ENCODE data around the gene HOMEZ. TPM values are rescaled to one million over a fixed set of nuclear protein-coding genes. Genes with fewer than 3 reads are reported as not detected.

HOMEZ gene
- total RNA-seq, 1 donor from 2014 or later = 7.9 TPM

DNA sequence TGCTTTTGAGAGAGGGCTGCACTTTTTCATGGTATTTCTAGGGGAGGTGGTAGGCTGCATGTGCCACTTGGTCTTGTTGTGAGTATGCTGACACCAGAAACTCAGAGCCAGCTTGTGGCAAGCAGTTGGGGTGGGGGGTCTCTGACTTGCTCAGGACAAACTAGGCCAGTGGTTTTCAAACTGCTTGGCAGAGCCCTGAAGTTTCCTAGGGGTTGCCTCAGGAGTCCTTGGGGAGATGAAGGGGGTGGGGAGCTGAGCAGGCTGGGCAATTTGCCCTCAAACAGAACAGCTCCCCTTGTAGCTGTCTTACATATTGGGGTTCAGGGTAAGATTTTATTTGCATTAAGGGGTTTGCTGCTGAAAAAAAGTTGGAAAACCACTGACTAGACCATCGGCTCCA lies 24.6 kb upstream of the HOMEZ start:
- ATAC-seq (no peak), DNase-seq (no peak)
- intact Hi-C loops (cut with micrococcal nuclease) = no loop called here

GRCh38 chr14:23308721-23309445 lies 23.0 kb upstream of the HOMEZ start:
- intact Hi-C loops (cut with micrococcal nuclease) = no loop called here
- no peak for ATAC-seq
- no peak for DNase-seq

GRCh38 chr14:23307687-23308644 lies 22.0 kb upstream of the HOMEZ start:
- ATAC-seq (no peak), DNase-seq (no peak)
- intact Hi-C loops (cut with micrococcal nuclease) = no loop called here

DNA sequence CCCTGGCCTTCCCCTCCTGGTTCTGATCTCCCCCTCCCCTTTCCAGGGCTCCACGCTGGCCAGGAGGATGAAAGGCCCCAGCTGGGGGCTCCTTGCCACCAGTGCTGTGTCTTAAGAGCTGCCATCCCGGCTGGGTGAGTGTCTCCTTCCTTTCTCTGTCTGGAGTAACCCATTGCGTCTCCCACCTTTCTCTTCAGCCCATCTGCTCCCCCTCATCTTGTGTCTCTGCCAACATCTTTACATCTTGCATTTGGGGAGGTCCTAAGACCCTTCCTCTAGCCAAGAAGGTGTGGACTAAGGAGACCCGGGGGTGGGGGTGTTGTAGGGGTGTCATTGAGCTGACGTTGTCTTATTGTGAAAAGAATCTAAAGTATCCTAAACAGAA lies 21.2 kb upstream of the HOMEZ start:
- DNase-seq (no peak), ATAC-seq (no peak)
- intact Hi-C loops (cut with micrococcal nuclease) = no loop called here

GRCh38 chr14:23306412-23307145 lies 20.6 kb upstream of the HOMEZ start, which contains the start of gene BCL2L2:
BCL2L2 (plus strand) TSS chr14:23306833; CDS start chr14:23307768, 935 bp downstream.
- ATAC-seq = peak; percentile 70
- intact Hi-C loops (cut with micrococcal nuclease) = no loop called here

GRCh38 chr14:23302290-23303225 lies 16.6 kb upstream of the HOMEZ start, which contains the start of gene PPP1R3E:
PPP1R3E (minus strand) TSS chr14:23302859; CDS start chr14:23302576, 283 bp downstream.
- ATAC-seq (peak; percentile 45), DNase-seq (peak; percentile 82)
- intact Hi-C loops (cut with micrococcal nuclease) = no loop called here

More at GRCh38 chr14:23306412-23307145, 20.6 kb upstream of the HOMEZ start, which contains the start of gene BCL2L2:
- DNase-seq = peak; percentile 96

DNA sequence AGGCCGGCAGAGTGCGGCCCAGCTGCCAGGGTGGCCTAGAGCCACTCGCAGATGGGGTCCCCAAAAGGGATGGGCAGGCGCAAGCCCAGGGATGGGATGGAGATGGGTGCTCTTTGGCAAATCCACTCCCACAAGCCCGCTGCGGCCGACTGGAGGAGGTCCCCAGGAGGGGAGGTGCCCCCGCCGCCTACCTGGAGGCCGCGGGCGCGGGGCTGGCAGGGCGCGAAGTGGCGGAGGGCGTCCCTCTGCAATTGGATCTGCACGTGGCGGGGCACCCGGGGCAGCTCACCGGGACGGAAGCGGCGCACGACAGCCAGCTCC lies 16.0 kb upstream of the HOMEZ start:
- no peak for DNase-seq
- intact Hi-C loops (cut with micrococcal nuclease) = no loop called here
- ATAC-seq = peak; percentile 8

DNA sequence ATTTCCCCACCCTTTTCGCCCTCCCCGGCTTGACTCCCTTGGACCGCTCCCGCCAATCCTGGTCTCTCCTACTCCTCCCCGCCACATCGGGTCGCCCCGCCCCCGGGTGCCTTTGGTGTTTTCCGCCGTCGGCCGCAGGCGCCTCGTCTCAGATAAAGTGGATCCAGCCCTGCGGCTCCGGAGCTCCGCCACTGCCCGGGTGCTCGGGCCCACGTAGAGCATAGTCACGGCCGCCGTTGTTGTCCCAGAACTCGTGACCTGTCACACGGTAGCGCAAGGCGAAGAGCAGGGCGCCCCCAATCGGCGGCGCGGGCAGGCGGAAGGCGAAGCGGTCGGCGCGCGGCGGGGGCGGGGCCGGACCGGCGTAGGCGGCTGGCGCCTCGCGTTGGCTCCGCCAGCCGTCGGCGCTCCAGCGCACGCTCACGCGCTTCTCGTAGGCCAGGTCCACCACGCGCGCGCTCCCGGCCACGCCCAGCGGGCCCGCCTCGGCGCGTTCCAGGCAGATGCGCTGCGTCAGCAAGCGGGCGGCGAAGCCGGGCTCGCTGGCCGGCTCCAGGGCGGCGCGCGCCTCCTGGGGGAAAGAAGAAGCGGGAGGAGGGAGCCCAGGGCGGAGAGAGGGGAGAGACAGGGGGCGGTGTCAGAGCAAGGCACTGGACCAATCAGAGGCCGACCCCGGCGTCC lies 15.5 kb upstream of the HOMEZ start:
- intact Hi-C loops (cut with micrococcal nuclease) = no loop called here
- peak; percentile 84 for ATAC-seq
- peak; percentile 100 for DNase-seq

- ATAC-seq = peak; percentile 54
- intact Hi-C loops (cut with micrococcal nuclease) = no loop called here
- peak; percentile 82 for DNase-seq
Observed at GRCh38 chr14:23300687-23301223, 14.8 kb upstream of the HOMEZ start.

- DNase-seq = no peak
- no peak for ATAC-seq
- intact Hi-C loops (cut with micrococcal nuclease) = no loop called here
Observed at GRCh38 chr14:23299986-23300686, 14.2 kb upstream of the HOMEZ start.

DNA sequence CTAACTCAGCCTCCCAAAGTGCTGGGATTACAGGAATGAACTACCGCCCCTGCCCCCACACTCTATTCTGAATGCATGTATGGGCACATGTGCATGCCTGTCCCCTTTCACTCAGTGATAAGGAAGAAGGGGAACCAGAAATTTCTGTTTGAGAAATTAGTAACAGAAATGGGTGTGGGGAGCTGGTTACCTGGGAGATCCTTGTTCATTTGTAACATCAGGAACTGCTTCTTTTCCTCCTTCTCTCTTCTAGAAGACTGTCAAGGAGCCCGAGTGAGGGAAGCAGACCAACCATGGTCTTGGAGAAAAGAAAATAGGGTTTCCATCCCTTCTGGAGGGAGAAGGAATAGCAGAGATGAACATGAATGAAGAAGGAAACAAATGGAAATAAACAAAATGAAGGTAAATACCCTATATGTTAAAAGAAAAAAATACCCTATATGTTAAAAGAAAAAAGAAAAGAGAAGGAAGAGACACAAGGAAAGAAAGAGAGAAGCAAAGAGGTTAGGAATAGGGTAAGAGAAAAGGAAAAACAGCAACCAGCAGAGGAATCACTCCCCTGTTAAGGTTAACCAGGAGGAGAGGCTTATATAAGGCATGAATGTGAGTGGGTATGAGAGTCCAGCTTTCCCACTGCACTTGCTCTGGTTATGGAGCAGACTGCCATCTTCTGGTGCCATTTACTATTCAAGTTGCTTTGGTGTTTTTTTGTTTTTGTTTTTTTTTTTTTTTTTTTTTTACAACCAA lies 13.5 kb upstream of the HOMEZ start:
- intact Hi-C loops (cut with micrococcal nuclease) = no loop called here

GRCh38 chr14:23297611-23298277 lies 11.8 kb upstream of the HOMEZ start:
- DNase-seq = no peak
- no peak for ATAC-seq
- intact Hi-C loops (cut with micrococcal nuclease) = no loop called here

More for the DNA sequence above, 13.5 kb upstream of the HOMEZ start:
- DNase-seq (no peak), ATAC-seq (no peak)

- intact Hi-C loops (cut with micrococcal nuclease) = no loop called here
- ATAC-seq (no peak), DNase-seq (no peak)
Observed at GRCh38 chr14:23297096-23297495, 11.2 kb upstream of the HOMEZ start.

GRCh38 chr14:23296012-23296777 lies 10.3 kb upstream of the HOMEZ start:
- DNase-seq (no peak), ATAC-seq (no peak)
- intact Hi-C loops (cut with micrococcal nuclease) = no loop called here
